ENCODE measurements around the gene ZNF770. TPM values are rescaled to one million over a fixed set of nuclear protein-coding genes. Genes with fewer than 3 reads are reported as not detected.
"Not testable (repeated sequence)": the region's sequence is repeated elsewhere in the genome, so short reads cannot be mapped to it uniquely, and the experiment has no call there.

ZNF770 gene
- total RNA-seq, 1 donor from 2014 or later: 34.7 TPM

- no peak for TF ChIP-seq CTCF (IDR thresholded peaks at IDR 0.05)
- H3K27me3 Mint-ChIP-seq (ENCODE audit: unreplicated experiment): no peaks in the 10 kb centered on the region
Observed at GRCh38 chr15:34933432-34933975, 54.6 kb downstream of the ZNF770 start.

GRCh38 chr15:34928349-34928748 lies 59.7 kb downstream of the ZNF770 start:
- H3K4me3 Mint-ChIP-seq (ENCODE audit: unreplicated experiment); H3K9me3 Mint-ChIP-seq (ENCODE audit: unreplicated experiment); DNase-seq (ENCODE audit: extremely low spot score, unreplicated experiment); H3K27ac Mint-ChIP-seq (ENCODE audit: unreplicated experiment); H3K27me3 Mint-ChIP-seq (ENCODE audit: unreplicated experiment); H3K4me1 Mint-ChIP-seq (ENCODE audit: unreplicated experiment): not testable (repeated sequence)
- peaks cover 47% of the 10 kb centered on the region for H3K36me3 Mint-ChIP-seq (ENCODE audit: unreplicated experiment)

More at GRCh38 chr15:34933432-34933975, 54.6 kb downstream of the ZNF770 start:
- peaks cover 8% of the 10 kb centered on the region for H3K9me3 Mint-ChIP-seq (ENCODE audit: unreplicated experiment)
- H3K27ac Mint-ChIP-seq (ENCODE audit: unreplicated experiment): no peak overlapping the region
- H3K4me3 Mint-ChIP-seq (ENCODE audit: unreplicated experiment): no peak overlapping the region
- peaks cover 51% of the 10 kb centered on the region for H3K36me3 Mint-ChIP-seq (ENCODE audit: unreplicated experiment)
- H3K4me1 Mint-ChIP-seq (ENCODE audit: unreplicated experiment): no peaks in the 10 kb centered on the region
- DNase-seq (ENCODE audit: extremely low spot score, unreplicated experiment): no peak

Other genes with a start within 250 kb of the ZNF770 start
- not detected in 2 replicates for gene GJD2, start 233.3 kb downstream of the ZNF770 start, total RNA-seq
- 3.8 and 4.0 TPM in 2 replicates for gene ACTC1, start 192.7 kb downstream of the ZNF770 start, total RNA-seq
- 27.4 and 28.5 TPM in 2 replicates for gene AQR, start 18.5 kb downstream of the ZNF770 start, total RNA-seq
- gene NANOGP8, start 97.0 kb upstream of the ZNF770 start, total RNA-seq: 0.54 TPM in 1 of 2 replicates, not detected in the other

All from osteocyte (in vitro differentiated cells).